HG03060 (cell line): Measurements from ENCODE around the gene MPZL3.

Experiments
- ATAC-seq: cut with Tn5 transposase; IDR thresholded peaks from one replicate; pipeline ENCODE4 v1.9.1; 2021; ENCODE audit warnings: low read depth, moderate number of reproducible peaks; ENCODE audit not compliant: unreplicated experiment

MPZL3 gene, protein sequence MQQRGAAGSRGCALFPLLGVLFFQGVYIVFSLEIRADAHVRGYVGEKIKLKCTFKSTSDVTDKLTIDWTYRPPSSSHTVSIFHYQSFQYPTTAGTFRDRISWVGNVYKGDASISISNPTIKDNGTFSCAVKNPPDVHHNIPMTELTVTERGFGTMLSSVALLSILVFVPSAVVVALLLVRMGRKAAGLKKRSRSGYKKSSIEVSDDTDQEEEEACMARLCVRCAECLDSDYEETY

DNA sequence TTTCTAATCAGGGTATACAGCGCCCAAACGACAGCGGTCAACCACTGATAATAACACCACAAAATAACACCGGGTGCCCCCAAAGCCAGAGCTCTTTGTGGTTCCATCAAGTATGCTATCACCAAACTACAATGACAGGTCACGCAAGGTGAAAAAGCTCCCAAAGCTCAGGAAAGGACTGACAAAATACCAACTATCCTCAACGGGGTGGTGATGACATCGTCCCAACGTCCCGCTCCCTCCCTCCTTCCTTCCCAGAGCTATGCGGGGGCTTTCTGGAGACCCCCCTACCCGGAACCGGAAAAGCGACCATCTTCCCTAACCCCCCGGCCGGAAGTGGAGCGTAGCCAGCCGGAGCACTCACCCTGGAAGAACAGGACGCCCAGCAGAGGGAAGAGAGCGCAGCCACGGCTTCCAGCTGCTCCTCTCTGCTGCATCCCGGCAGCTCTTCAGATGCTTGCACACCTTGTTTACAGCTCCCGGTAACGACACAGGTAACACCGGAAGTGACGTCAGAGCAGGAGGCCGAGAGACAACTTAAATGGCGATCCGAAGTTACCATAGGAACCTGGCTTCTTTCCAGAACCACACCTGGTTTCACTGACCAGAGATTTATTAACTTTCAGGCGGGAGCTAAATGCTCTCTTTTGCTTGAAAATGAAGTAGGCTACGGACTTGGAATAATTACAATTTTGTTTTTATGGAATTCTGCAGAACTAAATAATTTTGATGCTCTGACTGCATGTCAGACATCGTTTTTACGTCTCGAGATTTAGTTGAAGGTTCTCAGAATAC lies at the start of gene MPZL3:
Gene MPZL3 (minus strand): TSS at position 508 of the 795 bp plus-strand sequence. CDS start 71 bp downstream, at position 437.
- no peak for ATAC-seq

DNA sequence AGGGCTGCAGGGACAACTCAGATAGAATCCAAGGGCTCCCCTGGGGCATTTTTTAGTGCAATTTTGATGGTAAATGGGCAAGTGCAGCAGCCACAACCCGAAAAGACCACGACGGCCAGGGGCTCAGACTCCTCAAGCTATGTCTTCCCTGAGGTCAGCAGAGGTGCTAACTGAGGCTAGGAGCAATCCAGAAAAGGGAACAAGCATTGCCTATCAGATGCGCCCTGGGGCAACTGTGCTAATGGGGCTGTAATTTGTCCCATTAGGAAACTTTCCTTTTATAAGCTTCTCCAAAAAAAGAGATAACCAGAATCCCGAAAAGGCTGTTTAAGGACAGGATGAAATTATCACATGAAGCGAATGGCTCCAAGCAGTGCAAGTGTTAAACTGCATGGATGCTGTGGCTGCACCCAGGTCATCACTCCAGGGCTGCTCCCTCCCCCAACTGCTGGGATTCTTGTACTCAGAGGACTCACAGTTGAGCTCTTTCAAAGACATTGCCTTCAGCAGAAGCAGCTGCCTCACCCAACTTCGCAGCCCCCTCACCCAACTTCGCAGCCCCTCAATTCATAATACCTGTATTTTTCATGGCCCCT lies 49.5 kb upstream of the MPZL3 start:
- no peak for ATAC-seq

DNA sequence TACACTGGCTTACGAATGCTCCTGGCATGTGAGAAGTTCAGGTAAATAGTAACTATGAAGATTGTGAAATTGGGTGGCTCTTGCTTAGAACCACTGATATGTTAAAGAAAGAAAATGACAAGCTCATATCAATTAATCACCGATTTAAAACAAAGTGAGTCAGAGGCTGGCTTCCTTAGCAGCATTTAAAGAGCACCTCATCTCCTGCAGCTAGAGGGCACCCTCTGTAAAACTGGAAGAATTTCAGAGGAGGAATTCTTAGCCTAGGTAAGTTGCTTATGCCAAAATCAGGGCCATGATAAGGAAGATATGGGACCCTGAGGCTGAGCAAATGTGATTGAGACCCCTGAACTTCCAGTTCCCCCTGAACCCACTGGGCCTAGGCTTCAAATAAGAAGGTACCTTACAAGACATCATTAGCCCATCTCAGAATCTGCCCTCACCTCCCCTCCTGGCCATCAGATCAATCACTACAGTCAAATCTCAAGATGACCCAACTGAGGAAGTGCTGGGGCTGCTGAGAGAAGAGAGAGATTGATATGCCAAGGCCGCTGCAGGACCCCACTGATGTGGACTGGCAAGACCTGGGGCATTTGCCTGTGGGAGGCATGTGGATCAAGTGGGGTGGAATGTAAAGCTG lies 43.8 kb upstream of the MPZL3 start:
- no peak for ATAC-seq

DNA sequence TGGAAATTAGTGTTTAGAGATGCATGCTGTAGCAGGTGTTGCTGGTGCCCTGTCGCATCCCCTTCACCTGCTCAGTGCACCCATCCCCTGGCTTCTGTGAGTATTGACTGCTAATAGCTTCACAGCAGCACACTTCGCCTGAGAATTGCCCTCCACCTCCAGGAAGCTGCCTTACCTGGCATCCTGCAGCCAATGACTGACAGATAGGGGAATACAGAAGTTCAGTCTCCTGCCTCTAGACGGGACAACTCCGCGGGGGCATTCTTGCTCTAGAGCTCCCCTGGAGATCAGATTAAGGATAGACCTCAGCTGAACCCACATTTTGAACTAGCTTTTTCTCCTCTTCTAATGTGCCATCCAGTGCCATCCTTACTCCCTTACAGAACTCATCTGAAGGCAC lies 43.0 kb upstream of the MPZL3 start:
- no peak for ATAC-seq

DNA sequence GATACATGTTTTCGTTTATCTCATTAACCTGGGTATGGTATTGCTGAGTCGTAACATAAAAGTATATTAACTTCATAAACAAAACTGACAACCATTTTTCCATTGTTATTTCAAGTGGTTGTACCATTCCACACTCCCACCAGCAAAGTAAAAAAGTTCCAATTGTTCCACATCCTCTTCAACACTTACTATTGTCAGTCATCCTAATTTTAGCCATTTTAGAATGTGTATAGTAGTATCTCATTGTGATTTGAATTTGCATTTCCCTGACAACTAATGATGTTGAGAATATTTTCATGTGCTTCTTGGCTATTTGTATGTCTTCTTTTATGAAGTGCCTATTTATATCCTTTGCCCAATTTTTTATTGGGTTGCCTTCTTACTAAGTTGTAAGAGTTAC lies 41.9 kb upstream of the MPZL3 start:
- ATAC-seq, result no peak

DNA sequence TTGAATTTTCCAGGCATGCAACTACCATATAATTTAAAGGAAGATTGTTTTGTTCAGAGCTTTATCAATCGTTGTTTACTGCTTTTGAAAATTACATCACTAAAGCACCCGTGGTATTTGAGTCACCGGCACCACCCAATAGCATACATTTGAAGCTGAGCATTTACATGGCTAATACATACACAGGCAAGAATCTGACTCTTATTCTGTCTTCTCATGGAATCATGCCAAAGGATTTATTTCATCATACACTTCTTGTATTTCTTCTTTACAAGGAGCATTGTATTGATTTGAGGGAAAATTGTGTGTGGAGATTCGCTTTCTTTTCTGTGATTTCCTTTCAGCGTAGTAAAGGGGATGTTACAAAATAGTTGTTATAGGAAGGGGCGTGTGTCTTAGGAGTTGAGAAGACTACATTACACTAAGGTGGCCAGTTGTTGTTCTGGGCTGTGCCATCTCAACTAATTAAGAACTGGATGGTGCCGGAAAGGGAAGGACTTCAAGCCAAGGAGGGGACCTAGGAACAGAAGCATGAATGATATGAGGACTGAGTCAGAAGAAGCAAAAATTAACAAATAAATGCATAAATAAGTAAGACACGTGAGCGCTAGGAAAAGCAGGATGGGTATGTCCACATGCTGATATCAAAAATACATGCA lies 39.4 kb upstream of the MPZL3 start:
- no peak for ATAC-seq

DNA sequence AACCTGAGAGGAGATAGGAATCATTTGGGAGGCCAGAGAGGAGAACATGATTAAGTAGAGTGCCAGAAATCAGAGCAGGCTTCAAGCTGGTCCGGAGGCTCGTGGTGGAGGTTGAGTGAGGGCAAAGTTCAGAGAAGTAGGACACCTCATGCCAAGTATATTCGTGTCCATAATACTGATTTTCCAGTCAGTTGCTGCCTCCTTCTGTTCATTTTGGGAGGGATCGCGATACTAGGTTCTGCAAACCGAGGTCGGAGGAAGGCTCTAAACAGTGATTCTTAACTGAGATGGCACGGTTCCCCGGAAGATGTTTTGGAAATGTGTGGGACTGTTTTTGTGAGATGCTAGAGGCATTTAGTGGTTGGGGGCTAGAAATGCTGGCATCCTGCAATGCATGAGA lies 38.8 kb upstream of the MPZL3 start:
- no peak for ATAC-seq

DNA sequence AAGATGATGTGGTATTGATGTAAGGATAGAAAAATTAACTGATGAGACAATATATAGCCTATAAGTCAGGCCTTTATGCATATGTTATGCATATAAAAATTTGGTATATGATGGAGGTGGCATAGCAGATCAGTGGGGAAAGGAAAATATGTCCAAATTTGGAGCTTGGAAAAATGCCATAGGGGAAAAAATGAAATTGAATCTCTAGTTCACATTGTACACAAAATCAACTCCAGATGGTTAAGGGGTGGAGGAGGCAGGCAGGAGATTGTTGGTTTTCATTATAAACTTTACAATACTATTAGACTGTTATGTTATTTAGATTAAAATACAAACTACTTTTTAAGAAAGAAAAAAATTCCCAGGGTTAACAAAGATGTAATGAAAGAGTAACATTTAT lies 37.2 kb upstream of the MPZL3 start:
- no peak for ATAC-seq

DNA sequence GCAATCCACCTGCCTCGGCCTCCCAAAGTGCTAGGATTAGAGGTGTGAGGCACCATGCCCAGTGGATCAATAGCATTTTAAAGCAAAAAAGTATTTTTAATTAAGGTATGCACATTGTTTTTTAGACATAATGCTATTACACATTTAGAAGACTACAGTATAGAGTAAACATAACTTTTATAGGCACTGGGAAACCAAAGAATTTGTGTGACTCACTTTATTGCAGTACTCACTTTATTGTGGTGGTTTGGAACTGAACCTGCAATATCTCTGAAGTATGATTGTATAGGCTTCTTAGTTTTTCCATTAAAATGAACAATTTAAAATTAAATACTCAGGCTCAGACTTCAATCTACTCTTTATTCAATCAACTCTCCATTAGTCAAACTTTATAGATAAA lies 34.8 kb upstream of the MPZL3 start:
- no peak for ATAC-seq

DNA sequence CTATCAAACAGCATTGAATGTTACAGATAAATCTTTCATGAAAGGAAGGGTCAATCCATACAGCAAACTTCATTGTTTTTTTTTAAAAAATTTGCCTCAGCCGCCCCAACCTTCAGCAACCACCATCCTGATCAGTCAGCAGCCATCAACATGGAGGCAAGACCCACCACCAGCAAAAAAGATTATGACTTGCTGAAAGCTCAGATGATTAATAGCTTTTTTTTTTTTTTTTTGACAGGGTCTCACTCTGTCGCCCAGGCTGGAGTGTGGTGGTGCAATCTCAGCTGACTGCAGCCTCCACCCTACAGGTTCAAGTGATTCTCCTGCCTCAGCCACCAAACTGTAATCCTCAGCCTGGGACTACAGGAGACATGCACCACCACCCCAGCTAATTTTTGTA lies 34.4 kb upstream of the MPZL3 start:
- ATAC-seq, result no peak

DNA sequence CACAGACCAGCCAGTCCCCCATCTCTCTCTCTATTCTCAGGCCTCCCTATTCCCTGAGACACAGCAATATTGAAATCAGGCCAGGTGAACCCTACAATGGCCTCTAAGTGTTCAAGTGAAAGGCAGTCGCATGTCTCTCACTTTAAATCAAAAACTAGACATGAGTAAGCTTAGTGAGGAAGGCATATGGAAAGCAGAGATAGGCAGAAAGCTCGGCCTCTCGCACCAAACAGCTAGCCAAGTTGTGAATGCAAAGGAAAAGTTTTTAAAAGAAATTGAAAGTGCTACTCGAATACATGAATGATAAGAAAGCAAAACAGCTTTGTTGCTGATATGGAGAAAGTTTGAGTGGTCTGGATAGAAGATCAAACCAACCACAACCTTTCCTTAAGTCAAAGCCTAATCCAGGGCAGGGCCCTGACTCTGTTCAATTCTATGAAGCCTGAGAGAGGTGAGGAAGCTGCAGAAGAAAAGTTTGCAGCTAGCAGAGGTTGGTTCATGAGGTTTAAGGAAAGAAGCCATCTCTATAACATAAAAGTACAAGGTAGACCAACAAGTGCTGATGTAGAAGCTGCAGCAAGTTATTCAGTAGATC lies 31.7 kb upstream of the MPZL3 start:
- no peak for ATAC-seq

DNA sequence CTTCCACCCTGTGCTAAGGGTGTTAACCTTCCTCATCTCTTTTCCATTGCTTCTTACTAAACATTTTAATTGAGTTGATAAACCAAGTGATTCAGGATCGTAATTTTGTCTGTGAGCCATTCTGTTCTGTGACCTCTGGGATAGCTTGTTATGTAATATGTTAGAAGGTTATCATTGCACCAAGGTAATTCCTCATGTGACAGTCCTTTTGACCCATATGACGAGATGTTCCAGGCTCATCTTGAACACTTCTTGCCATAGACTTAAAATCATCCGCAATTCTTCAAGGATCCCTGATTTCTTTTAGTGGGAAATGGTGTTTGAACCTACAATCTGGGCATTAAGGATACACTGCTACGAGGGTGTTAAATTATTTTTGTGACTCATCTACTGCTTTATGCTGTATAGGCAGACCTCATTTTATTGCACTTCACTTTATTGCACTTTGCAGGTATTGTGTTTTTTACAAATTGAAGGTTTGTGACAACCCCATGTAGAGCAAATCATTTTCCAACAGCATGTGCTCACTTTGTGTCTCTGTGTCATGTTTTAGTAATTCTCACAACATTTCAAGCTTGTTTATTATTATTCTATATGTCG lies 31.0 kb upstream of the MPZL3 start:
- no peak for ATAC-seq

DNA sequence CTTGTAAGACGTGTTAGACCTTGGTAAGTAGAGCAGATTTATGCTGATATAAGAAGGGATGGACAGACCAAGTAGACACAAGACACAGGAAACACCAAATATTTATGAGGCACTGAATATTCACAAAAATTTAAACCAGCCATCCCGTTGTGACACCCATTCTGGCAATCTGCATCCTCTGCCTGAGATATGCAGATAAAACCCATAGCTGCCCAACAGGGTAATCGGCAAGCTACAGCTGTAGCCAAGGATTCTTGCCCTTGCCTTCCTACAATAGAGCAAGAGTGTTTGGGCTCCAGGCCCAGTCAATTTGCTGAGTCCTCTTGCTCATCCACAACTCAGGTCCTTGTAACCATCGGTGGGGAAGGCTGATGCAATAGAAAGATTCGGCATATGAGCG lies 30.4 kb upstream of the MPZL3 start:
- no peak for ATAC-seq

DNA sequence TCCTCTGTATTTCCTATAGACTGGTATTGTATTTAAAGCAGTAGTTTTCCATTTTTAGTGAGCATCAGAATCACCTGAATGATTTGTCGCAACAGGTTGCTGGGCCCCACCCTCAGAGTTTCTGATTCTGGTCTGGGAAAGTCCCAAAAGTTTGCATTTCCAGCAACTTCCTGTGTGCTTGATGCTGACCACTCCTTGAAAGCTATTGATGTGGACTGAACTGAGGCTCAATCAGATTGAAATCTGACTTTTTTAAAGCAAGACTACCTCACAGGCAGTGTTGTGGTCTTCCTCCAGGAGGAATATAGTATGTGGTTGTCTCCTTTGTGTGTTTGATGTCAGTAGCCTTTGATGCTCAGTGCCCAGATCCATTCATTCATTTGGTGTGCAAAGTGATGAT lies 29.1 kb upstream of the MPZL3 start:
- no peak for ATAC-seq

DNA sequence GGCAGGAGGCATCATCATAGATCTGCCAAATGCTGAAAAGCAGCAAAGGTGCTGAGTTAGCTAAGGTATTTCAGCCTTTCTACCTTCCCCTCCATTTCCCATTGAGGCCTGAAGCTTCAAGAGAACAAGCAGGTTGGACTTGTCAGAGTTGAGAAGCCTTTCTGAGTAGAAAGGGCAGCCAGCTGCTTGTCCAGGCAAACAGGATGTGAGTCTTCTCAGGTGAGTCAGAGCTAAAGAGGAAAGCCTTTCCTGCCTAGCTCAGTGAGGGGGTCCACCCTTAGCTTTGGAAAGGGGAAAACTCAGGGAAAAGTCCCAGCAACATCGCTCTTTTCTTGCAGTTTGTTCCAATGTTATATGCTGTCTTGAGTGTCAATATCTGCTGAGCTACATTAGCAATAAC lies 25.1 kb upstream of the MPZL3 start:
- no peak for ATAC-seq

DNA sequence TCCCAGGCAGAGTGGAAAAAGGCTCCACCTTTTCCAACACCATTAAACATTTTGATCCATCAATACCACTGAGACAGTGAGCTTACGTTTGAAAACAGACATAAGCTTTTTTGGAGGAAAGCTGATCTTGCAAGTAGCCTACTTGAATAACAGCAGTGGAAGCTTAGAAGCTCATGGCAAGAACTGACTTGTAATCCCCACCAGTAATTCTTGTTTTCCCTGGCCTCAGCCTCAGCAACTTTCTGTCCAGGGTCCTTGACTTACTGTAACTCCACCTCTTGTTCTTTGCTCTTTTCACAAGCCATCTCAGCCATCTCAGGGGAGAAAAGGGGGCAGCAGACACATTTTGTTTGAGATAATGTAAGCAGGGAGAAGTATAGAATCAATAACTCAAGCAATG lies 24.3 kb upstream of the MPZL3 start:
- no peak for ATAC-seq

DNA sequence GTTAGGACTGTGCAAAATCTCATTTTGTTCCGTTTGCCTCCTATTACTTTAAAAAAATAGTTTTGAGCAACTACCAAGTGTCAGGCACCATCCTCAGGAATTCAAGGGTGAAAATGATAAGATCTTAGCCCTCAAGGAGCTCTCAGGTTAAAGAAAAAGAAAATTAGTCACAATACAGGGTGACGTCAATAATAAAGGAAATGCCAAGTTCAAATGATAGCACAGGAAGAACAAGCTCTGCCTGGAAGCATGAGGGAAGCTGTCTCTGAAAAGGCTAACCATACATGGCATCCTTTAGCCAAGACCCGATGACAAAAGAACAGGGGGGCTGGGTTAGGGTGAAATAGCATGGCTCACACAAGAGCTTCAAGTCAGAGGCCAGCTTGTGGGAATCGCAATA lies 23.0 kb upstream of the MPZL3 start:
- no peak for ATAC-seq

DNA sequence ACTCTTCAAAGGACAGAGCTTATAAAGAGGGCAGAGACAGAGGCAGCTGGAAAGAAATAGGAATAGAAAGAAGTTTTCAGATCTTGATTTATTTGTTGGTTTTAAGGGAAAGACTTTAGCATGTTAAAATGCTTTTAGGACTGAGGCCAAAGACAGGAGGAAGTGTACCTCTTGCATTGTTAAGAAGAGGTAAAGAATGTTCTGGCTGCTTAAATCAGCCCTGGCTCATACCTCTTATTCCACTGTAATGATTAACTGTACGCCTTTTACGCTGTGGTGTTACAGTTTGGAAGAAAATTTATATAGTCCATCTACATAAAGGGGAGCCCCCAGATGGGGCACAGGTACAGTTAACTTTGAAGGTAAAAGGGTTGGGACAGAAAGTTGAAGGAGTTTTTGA lies 22.0 kb upstream of the MPZL3 start:
- no peak for ATAC-seq

DNA sequence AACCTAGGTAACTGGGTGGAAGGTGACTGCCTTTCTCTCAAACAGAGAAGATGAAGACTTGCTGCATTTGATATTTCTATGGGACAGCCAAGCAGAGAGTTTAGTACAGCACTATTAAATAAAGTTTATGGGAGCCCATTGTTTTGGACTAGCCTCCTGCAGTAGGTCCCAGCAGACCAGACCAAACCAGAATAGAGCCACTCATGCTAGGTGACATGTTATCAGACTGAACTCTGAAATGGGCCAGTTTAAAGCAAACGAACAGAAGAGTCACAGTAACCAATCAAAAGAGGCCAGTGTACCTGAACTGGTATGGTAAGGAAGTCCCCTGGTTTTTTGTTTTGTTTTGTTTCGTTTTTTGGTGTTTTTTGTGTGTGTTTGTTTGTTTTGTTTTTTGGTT lies 19.8 kb upstream of the MPZL3 start:
- no peak for ATAC-seq

DNA sequence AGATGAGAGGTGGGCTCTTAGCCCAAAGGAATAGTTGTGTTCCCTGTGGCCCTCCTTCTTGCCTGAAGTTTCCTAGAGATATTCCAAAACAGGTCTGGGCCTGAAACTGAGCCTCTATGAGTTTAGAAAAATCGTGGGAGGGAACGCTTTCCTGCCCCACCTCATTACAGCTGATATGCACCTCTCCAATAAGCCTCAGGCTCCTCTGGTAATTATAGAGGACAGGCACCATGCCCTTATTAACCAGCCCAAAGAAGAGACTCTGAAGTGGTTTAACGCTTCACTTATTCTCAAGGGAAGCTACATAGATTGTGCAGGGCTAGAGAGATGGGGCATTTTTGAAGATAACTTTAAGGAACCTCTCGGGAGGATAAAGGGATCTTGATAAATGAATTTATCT lies 15.3 kb upstream of the MPZL3 start:
- ATAC-seq, result no peak
